Tibial nerve (tissue), 4 donors: ENCODE data around the gene TRIL.

Experiments
- CTCF ChIP-seq, 5 experiments: fragments of 200-600 bp in 3 of 5; fragments of 450-650 bp in 2 of 5; sonication (generic) in 3 of 5; IDR thresholded peaks; one replicate each; pipeline ENCODE4 v1.5.1; 2016 to 2019; ENCODE audit warnings: antibody characterized with exemption in 5 of 5, mild to moderate bottlenecking in 3 of 5, moderate library complexity in 2 of 5
- EP300 ChIP-seq, 2 donors: sonication (generic); formaldehyde crosslinking; IDR thresholded peaks; one replicate each; pipeline ENCODE4 v1.6.1; 2017; ENCODE audit warnings: antibody characterized with exemption in 2 of 2, mild to moderate bottlenecking in 1 of 2
- POLR2A ChIP-seq, 2 donors: fragments of 450-650 bp; IDR thresholded peaks; one replicate each; pipeline ENCODE4 v1.6.1; 2017; ENCODE audit warnings: antibody characterized with exemption in 2 of 2, mild to moderate bottlenecking in 2 of 2, moderate library complexity in 2 of 2

GRCh38 chr7:28931565-28931964 is 26.6 kb downstream of the TRIL start:
- no peak for TF ChIP-seq POLR2A (IDR thresholded peaks at IDR 0.05)
- no peak for TF ChIP-seq CTCF (IDR thresholded peaks at IDR 0.05)
- no peak for TF ChIP-seq EP300 (IDR thresholded peaks at IDR 0.05)
